SK-N-SH (cell line): ENCODE data around the gene CCL17. TPM values are rescaled to one million over a fixed set of nuclear protein-coding genes. Genes with fewer than 3 reads are reported as not detected.

ENCODE experiments used
- CTCF ChIA-PET: fragments of 300-600, 350-600 bp; formaldehyde crosslinking; extraction: SDS; loops from one replicate; lab custom pipeline; 2021; lab: Yijun Ruan, JAX
- POLR2A ChIA-PET: fragments of 350-600 bp; sonication (Branson Sonifier 250); formaldehyde crosslinking; extraction: SDS; loops from one replicate; lab custom pipeline; 2020; ENCODE audit warnings: antibody characterized with exemption, inconsistent platforms; lab: Yijun Ruan, JAX
- DNase-seq: peaks from one replicate; pipeline ENCODE4 v3.0.0; 2012
- H2AFZ ChIP-seq: fragments of 200-600 bp; sonication (generic); 2 replicates; pipeline ENCODE4 v1.8.1; 2016; ENCODE audit warnings: antibody characterized with exemption, mild to moderate bottlenecking, low read depth
- H3F3A ChIP-seq: fragments of 200-600 bp; sonication (generic); replicated peaks from 2 replicates; pipeline ENCODE3; 2016; ENCODE audit warnings: antibody characterized with exemption, mild to moderate bottlenecking; ENCODE audit not compliant: insufficient read depth
- H3K27ac ChIP-seq, 2 experiments: fragments of 200-500 bp in 1 of 2; fragments of 200-600 bp in 1 of 2; sonication (Bioruptor generic) in 1 of 2; sonication (generic), shearing (Covaris generic) in 1 of 2; 2 replicates each; pipeline versions ENCODE4 v1.5.1 to v1.6.1; 2014 to 2016; ENCODE audit warnings: low read depth in 2 of 2, inconsistent platforms in 1 of 2, low read length in 1 of 2, mild to moderate bottlenecking in 1 of 2, mixed read lengths in 1 of 2
- H3K27me3 ChIP-seq: fragments of 200-600 bp; sonication (generic), shearing (Covaris generic); 2 replicates; pipeline ENCODE4 v1.6.1; 2016; ENCODE audit warnings: mixed run types; ENCODE audit not compliant: insufficient read depth
- H3K36me3 ChIP-seq, 2 experiments: fragments of 200-500 bp in 1 of 2; fragments of 200-600 bp in 1 of 2; sonication (Bioruptor generic) in 1 of 2; sonication (generic) in 1 of 2; replicated peaks in 1 of 2; 2 replicates each; pipeline versions ENCODE3 to v1.5.1; 2014 to 2016; ENCODE audit warnings: low read length in 1 of 2, mild to moderate bottlenecking in 1 of 2; ENCODE audit not compliant: insufficient read depth in 2 of 2, control insufficient read depth in 1 of 2
- H3K4me1 ChIP-seq, 2 experiments: fragments of 200-500 bp in 1 of 2; fragments of 200-600 bp in 1 of 2; sonication (Bioruptor generic) in 1 of 2; sonication (generic), shearing (Covaris generic) in 1 of 2; 2 replicates each; pipeline versions ENCODE4 v1.5.1 to v1.6.1; 2014 to 2016; ENCODE audit warnings: low read depth in 1 of 2, low read length in 1 of 2, mixed run types in 1 of 2; ENCODE audit not compliant: insufficient read depth in 2 of 2, control insufficient read depth in 1 of 2
- H3K4me2 ChIP-seq: fragments of 200-600 bp; sonication (generic), shearing (Covaris generic); 2 replicates; pipeline ENCODE4 v1.6.1; 2017; ENCODE audit warnings: mixed run types
- H3K4me3 ChIP-seq, 2 experiments: fragments of 200-500 bp in 1 of 2; fragments of 200-600 bp in 1 of 2; sonication (Bioruptor generic) in 1 of 2; sonication (generic), shearing (Covaris generic) in 1 of 2; 2 replicates each; pipeline versions ENCODE4 v1.5.1 to v1.8.1; 2014 to 2016; ENCODE audit warnings: low read depth in 2 of 2, inconsistent platforms in 1 of 2, low read length in 1 of 2, mild to moderate bottlenecking in 1 of 2, mixed read lengths in 1 of 2, moderate library complexity in 1 of 2
- H3K79me2 ChIP-seq: fragments of 200-600 bp; sonication (generic); 2 replicates; pipeline ENCODE4 v1.8.1; 2017; ENCODE audit warnings: mild to moderate bottlenecking; ENCODE audit not compliant: insufficient read depth
- H3K9ac ChIP-seq: fragments of 200-600 bp; sonication (generic); 2 replicates; pipeline ENCODE4 v1.6.1; 2017; ENCODE audit warnings: mixed run types
- H3K9me2 ChIP-seq: fragments of 200-600 bp; sonication (generic); 2 replicates; pipeline ENCODE4 v1.6.1; 2017; ENCODE audit warnings: mixed run types
- H3K9me3 ChIP-seq: fragments of 200-600 bp; sonication (generic); 2 replicates; pipeline ENCODE4 v1.6.1; 2017; ENCODE audit warnings: mixed run types, mild to moderate bottlenecking, moderate library complexity
- H4K20me1 ChIP-seq: fragments of 200-600 bp; sonication (generic); 2 replicates; pipeline ENCODE4 v1.6.1; 2017; ENCODE audit warnings: mild to moderate bottlenecking, mixed run types; ENCODE audit not compliant: insufficient read depth
- EZH2phosphoT487 ChIP-seq: fragments of 200-600 bp; sonication (generic); IDR thresholded peaks from 2 replicates; pipeline ENCODE4 v1.6.1; 2017; ENCODE audit warnings: low read depth, mixed run types, mild to moderate bottlenecking, antibody characterized with exemption, moderate library complexity, borderline replicate concordance
- FOXJ3 ChIP-seq: sonication (generic); formaldehyde crosslinking; IDR thresholded peaks from 2 replicates; pipeline ENCODE4 v1.5.1; 2020; ENCODE audit warnings: mild to moderate bottlenecking, missing genetic modification reagents
- GABPA ChIP-seq: IDR thresholded peaks from 2 replicates; pipeline ENCODE4 v1.4.0; 2012; ENCODE audit warnings: low read depth, mild to moderate bottlenecking
- GATA2 ChIP-seq: sonication (generic); formaldehyde crosslinking; IDR thresholded peaks from 2 replicates; pipeline ENCODE4 v1.5.0; 2020; ENCODE audit warnings: mild to moderate bottlenecking, missing genetic modification reagents
- JUND ChIP-seq: IDR thresholded peaks from 2 replicates; pipeline ENCODE4 v1.4.0; 2012
- MAX ChIP-seq: IDR thresholded peaks from 2 replicates; pipeline ENCODE4 v1.4.0; 2012; ENCODE audit warnings: low read depth
- MEF2A ChIP-seq: IDR thresholded peaks from 2 replicates; pipeline ENCODE4 v1.4.0; 2012; ENCODE audit warnings: low read depth, borderline replicate concordance
- MXI1 ChIP-seq: IDR thresholded peaks from 2 replicates; pipeline ENCODE4 v1.6.1; 2012; ENCODE audit warnings: mild to moderate bottlenecking, low read depth, low read length, improper control_type of control experiment
- NFIC ChIP-seq: IDR thresholded peaks from 2 replicates; pipeline ENCODE4 v1.4.0; 2012; ENCODE audit warnings: borderline replicate concordance
- NRF1 ChIP-seq: IDR thresholded peaks from 2 replicates; pipeline ENCODE4 v1.6.1; 2012; ENCODE audit warnings: low read depth, mild to moderate bottlenecking, low read length
- POLR2AphosphoS5 ChIP-seq: IDR thresholded peaks from 2 replicates; pipeline ENCODE4 v1.6.1; 2012; ENCODE audit warnings: low read depth, low read length
- RAD21 ChIP-seq: IDR thresholded peaks from 2 replicates; pipeline ENCODE4 v1.6.1; 2012; ENCODE audit warnings: mild to moderate bottlenecking, low read length
- REST ChIP-seq: IDR thresholded peaks from 2 replicates; pipeline ENCODE4 v1.6.1; 2012; ENCODE audit warnings: mild to moderate bottlenecking, low read depth, low read length, moderate library complexity
- RXRA ChIP-seq: IDR thresholded peaks from 2 replicates; pipeline ENCODE4 v1.4.0; 2012; ENCODE audit warnings: low read depth, mild to moderate bottlenecking, borderline replicate concordance
- SMC3 ChIP-seq: IDR thresholded peaks from 2 replicates; pipeline ENCODE4 v1.6.1; 2012; ENCODE audit warnings: low read depth, low read length, improper control_type of control experiment
- TEAD4 ChIP-seq: IDR thresholded peaks from 2 replicates; pipeline ENCODE4 v1.4.0; 2012; ENCODE audit warnings: mild to moderate bottlenecking, borderline replicate concordance; ENCODE audit not compliant: insufficient read depth
- YY1 ChIP-seq: IDR thresholded peaks from 2 replicates; pipeline ENCODE4 v1.4.0; 2012; ENCODE audit warnings: low read depth, mild to moderate bottlenecking
- WGBS: methylation state at CpG from one replicate; pipeline ENCODE4 v1.1.6; 2017; ENCODE audit warnings: low lambda C conversion rate; 5-methylcytosine and 5-hydroxymethylcytosine counted together
- polyA plus RNA-seq, 3 experiments: library from polyadenylated mRNA; depleted of rRNA; stranded (reverse); fragments of >200 nt; gene quantifications; 2 replicates each; pipeline ENCODE4 v1.2.3, GENCODE V29; 2012
- TF ChIP-seq, protein P1 (sequence below): IDR thresholded peaks from 2 replicates; pipeline ENCODE4 v1.4.0; 2012; ENCODE audit warnings: low read depth, borderline replicate concordance

Gene CCL17
- polyA plus RNA-seq, 1 of the 3 experiments (the other 2 are of a cell fraction): not detected

- peaks cover 4% of the 10 kb centered on the region for H3F3A ChIP-seq
- no peaks in the 10 kb centered on the region for H3K27me3 ChIP-seq
- H3K36me3 ChIP-seq: no peaks in the 10 kb centered on the region
- no peaks in the 10 kb centered on the region for H3K9me3 ChIP-seq
- POLR2A ChIA-PET: no interaction called here
- no peaks in the 10 kb centered on the region for H4K20me1 ChIP-seq
- no peak overlapping the region for H3K4me3 ChIP-seq
- DNase-seq: no peak
- H3K79me2 ChIP-seq: no peaks in the 10 kb centered on the region
- no peak overlapping the region for H3K4me2 ChIP-seq
- H3K4me1 ChIP-seq: no peaks in the 10 kb centered on the region
- WGBS: 77% methylated on average over 5 of the region's 5 CpGs
- CTCF ChIA-PET: interaction anchor here (1.3 kb wide), 1 partner anchor 55 kb away, joined by 3 read pairs; no protein-coding TSS in a partner anchor
- no peaks in the 10 kb centered on the region for H3K9me2 ChIP-seq
- no peak overlapping the region for H2AFZ ChIP-seq
- H3K9ac ChIP-seq: no peak overlapping the region
- TF ChIP-seq POLR2AphosphoS5 (no peak), RXRA (no peak), RAD21 (no peak), TEAD4 (no peak), FOXJ3 (CRISPR knock-in tag) (no peak), REST (no peak), MXI1 (no peak), NRF1 (no peak), JUND (no peak), GATA2 (no peak), EZH2phosphoT487 (no peak), GABPA (no peak), SMC3 (no peak), NFIC (no peak), MAX (no peak), MEF2A (no peak), YY1 (no peak)
- TF ChIP-seq, protein P1, sequence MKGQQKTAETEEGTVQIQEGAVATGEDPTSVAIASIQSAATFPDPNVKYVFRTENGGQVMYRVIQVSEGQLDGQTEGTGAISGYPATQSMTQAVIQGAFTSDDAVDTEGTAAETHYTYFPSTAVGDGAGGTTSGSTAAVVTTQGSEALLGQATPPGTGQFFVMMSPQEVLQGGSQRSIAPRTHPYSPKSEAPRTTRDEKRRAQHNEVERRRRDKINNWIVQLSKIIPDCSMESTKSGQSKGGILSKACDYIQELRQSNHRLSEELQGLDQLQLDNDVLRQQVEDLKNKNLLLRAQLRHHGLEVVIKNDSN: no peak
- no peak overlapping the region for H3K27ac ChIP-seq
These were observed 48.6 kb upstream of the CCL17 start for GRCh38 chr16:57355898-57356414.
